GM19452 (cell line): ENCODE measurements around the gene GPR161.
"Not testable (repeated sequence)": the region's sequence is repeated elsewhere in the genome, so short reads cannot be mapped to it uniquely, and the experiment has no call there.

Experiments used
- ATAC-seq: cut with Tn5 transposase; IDR thresholded peaks from one replicate; pipeline ENCODE4 v1.9.1; 2021; ENCODE audit not compliant: unreplicated experiment

Gene GPR161, protein sequence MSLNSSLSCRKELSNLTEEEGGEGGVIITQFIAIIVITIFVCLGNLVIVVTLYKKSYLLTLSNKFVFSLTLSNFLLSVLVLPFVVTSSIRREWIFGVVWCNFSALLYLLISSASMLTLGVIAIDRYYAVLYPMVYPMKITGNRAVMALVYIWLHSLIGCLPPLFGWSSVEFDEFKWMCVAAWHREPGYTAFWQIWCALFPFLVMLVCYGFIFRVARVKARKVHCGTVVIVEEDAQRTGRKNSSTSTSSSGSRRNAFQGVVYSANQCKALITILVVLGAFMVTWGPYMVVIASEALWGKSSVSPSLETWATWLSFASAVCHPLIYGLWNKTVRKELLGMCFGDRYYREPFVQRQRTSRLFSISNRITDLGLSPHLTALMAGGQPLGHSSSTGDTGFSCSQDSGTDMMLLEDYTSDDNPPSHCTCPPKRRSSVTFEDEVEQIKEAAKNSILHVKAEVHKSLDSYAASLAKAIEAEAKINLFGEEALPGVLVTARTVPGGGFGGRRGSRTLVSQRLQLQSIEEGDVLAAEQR

DNA sequence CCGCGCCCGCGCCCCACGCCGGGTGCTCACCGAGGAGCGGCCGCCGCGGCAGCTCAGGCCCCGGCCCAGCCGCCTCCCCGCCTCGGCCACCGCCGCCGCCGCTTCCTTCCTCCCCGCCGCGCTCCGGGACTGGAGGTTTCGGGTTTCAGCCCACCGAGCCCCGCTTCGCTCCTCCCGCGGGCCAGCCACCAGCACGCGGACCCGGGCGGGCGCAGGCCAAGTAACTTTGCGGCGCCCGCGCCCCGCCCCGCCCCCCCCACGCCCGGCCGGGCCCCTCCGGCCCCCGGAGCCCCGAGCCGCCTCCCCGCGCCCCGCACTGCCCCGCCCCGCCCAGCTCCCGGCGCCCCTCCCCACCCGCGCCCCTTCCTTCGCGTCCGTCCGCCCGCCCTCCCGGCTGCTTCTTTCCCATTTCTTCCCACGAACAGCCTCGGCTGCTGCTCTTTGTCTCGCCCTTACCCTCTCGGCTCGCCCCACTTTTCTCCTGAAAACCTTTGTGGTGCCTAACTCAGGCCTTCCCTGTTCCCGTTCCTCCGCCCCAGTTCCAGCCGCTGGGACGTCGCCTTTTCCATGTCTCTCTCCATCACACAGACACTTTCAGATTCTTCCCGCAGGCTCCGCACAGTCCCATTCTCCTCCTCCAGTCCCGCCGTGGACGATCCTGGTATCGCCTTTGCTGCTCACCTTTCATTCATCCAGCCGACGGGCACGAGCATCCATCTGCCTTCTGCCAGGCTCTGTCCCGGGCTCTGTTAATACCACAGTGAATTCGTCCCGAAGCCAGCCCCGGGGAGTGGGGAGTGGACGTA is at the start of gene GPR161:
Gene GPR161 (minus strand): TSS at position 222 of the 806 bp plus-strand sequence. CDS start 32,080 bp downstream, outside the sequence.
- no peak for ATAC-seq

GRCh38 chr1:168181063-168181720 is 44.5 kb upstream of the GPR161 start:
- ATAC-seq: not testable (repeated sequence)

DNA sequence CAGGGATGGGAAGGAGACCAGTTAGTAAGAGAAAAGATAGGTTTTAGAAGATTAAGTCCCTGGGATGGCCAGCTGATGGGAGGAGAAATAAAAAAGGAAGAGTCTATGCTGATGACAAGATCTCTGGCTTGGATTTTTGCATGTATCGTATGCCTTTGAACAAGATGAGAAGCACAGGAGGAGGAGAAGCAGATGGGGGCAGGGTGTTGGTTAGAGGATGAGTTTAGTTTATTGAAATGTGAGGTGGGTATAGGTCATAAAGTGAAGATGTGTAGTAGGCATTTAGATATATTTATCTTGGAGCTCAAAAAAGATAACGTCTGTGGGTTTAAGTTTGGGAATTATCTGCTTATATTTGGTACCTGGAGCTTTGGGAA is 43.4 kb upstream of the GPR161 start:
- no peak for ATAC-seq

GRCh38 chr1:168179438-168180147 is 42.9 kb upstream of the GPR161 start:
- peak; percentile 6 for ATAC-seq

DNA sequence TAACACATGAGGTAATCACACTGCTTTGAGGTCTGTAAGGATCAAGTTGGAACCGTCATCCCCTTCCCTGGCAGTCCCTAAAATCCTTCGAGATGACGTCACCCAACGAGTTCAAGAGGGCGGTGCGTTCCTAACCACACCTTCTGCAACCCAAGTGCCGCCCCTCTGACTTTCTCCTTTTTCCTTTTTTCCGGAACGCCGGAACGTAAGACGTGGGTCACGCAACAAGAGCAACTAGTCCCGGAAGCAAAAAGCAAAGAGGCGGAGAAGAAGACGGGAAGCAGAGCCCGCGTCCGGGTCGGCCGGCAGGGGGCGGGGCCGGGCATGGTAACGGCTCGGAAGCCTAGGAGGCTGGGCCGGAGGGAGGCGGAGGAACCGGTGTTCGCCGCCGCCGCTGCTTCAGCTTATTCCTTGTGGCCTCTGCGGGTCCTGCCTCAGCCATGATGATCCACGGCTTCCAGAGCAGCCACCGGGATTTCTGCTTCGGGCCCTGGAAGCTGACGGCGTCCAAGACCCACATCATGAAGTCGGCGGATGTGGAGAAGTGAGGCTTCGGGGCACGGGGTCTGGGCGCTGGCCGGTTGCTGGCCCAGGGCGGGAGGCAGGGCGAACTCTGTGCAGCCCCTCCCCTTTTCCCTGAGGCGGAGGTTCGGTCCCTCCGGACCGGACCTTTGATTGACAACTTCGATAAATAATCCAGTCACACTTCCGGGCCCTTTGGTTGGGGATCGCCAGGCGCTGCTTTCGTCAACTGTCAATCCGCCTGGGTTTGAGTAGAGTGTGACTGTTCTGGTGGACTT is 42.1 kb upstream of the GPR161 start, which contains the start of gene TIPRL:
Gene TIPRL (plus strand): TSS at position 325 of the 800 bp plus-strand sequence. CDS start 116 bp downstream, at position 441.
- ATAC-seq: peak; percentile 89

DNA sequence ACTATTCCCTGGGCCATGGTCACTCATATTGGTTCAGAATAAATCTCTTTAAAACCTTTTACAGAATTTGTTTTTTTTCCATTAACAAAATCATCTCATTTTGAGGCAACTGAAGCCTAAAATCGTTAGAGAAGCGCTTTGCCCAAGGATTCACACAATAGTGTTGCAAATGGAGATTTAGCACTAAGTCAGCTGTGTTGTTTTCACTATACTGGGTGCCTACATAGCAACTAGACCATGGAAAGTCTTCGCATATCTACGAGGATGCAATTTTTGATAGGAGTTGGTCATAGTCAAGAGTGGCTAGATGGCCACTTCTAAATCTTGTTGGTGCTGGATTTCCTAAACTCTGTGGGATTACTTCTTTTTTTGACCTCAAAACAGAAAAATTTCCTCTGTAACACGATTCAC is 41.5 kb upstream of the GPR161 start:
- ATAC-seq: no peak

GRCh38 chr1:168172250-168172915 is 35.7 kb upstream of the GPR161 start:
- no peak for ATAC-seq

DNA sequence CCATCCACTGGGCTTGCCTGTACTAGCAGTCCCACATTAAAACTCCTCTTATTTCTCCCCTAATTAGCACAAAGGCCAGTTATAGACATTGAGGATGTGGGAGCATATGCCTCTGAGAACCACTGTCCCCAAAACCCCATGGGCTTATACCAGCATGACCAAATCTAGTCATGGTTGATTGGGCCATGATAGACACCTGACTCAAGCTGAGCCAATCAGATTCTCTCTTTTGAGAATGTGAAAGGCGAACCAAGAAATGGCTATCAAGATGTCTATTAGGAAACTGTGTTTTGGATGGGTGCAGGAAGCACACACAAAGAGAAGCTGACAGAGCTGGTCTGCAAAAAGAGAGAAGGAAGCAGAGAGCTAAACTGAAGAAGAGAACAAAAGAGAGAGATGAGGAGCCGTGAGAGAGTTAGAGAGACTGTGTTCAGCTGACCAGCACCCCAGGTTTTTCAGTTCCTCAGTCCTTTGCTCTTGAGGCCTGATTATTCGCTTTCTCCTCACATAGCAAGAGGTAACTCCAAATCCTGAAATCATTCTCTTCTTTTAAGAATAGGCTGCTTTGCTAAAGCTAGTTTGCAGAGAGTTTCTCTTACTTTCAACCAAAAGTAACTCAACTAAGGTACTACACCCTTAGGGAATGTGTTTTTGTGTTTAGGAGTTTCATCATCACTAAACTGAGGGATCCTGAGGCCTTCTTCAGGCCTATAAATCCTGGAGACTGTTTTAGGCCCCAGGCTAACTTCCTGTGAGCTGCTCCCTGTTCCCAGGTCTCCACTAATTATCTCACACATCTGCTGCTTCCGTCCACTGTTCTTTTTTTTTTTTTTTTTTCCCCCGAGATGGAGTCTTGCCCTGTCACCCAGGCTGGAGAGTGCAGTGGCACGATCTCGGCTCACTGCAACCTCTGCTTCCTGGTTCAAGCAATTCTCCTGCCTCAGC is 34.1 kb upstream of the GPR161 start:
- no peak for ATAC-seq

GRCh38 chr1:168167806-168168205 is 31.1 kb upstream of the GPR161 start:
- ATAC-seq: no peak

- no peak for ATAC-seq
Observed at GRCh38 chr1:168164771-168165170, 28.0 kb upstream of the GPR161 start.

- ATAC-seq: no peak
Observed at GRCh38 chr1:168163670-168164069, 26.9 kb upstream of the GPR161 start.

DNA sequence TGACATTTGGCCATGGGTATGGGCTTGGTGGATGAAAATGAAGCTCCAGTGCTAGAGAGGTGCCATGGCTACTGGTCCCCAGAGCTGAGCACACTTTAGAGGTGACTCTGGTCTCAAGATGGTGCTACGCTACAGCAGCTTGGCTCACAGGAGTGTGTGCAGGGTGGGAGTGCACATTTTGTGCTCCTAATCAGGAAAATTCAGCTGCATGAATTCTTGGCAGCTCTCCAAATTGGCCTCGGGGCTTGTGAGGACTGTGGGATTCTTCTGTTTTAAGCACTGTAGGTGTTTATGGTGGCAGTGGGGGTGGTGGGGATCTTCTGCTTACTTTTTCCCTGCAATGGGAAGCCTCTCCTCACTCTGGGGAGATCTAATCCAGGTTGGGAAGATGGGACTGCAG is 24.7 kb upstream of the GPR161 start:
- no peak for ATAC-seq

GRCh38 chr1:168159979-168160378 is 23.2 kb upstream of the GPR161 start:
- ATAC-seq: no peak

DNA sequence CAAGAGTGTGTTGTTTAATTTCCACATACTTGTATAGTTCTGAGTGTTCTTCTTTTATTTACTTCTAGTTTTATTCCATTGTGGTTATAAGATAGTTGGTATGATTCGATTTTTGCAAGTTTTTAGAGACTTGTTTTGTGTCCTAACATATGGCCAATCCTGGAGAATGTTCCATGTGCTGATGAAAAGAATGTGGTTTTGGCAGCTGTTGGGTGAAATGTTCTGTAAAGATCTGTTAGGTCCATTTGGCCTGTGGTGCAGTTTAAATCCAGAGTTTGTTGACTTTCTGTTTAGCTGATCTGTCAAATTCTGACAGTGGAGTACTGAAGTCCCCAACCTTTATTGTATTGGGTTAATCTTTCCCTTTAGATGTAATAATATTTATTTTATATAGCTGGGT is 22.5 kb upstream of the GPR161 start:
- ATAC-seq: no peak

- ATAC-seq: no peak
Observed at GRCh38 chr1:168157638-168158037, 20.9 kb upstream of the GPR161 start.

DNA sequence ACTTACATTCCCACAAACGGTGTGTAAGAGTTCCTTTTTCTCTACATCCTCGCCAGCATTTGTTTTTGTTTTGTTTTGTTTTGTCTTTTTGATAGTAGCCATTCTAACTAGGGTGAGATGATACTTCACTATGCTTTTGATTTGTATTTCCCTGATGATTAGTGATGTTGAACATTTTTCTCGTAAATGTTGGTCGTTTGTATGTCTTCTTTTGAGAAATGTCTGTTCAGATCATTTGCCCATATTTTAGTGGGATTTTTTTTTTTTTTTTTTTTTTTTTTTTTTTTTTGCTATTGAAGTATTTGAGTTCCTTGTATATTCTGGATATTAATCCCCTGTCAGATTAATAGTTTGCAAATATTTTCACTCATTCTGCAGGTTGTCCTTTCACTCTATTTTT is 19.2 kb upstream of the GPR161 start:
- ATAC-seq: no peak

DNA sequence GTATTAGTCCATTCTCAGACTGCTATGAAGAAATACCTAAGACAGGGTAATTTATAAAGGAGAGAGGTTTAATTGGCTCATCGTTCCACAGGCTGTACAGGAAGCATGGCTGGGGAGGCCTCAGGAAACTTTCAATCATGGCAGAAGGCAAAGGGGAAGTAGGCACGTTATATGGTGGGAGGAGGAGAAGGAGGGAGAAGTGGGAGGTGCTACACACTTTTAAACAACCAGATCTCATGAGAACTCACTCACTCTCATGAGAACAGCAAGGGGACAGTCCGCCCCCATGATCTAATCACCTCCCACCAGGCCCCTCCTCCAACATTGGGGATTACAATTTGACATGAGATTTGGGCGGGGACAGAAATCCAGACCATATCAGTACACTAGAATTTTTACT is 18.0 kb upstream of the GPR161 start:
- ATAC-seq: not testable (repeated sequence)

DNA sequence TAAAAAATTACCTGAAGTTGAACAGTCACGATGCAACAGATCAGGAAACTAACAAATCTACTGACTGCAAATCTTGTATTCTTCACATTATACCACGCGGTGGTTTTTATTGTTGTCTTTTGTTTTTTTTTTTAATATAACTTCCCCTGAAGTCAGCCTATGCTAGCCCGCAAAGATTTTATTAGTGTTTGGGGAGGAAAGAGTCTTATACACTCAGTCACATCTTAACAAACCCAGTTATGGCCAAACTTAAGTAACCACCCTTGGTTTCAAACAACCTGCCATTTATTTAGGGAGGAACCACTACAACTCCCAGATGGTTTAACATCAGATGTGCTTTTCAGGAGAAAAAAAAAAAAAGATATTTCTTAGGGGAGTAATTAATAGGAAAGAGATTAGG is 15.2 kb upstream of the GPR161 start:
- no peak for ATAC-seq
